ENCODE data around the gene MAP3K12. TPM values are rescaled to one million over a fixed set of nuclear protein-coding genes. Genes with fewer than 3 reads are reported as not detected.

The MAP3K12 gene
- total and polyA plus RNA-seq, 10 of the 15 experiments (the other 5 are each of a cell fraction or from before 2014, with no cell fraction given), result 0.45 to 14.9 (median 6.9) TPM

DNA sequence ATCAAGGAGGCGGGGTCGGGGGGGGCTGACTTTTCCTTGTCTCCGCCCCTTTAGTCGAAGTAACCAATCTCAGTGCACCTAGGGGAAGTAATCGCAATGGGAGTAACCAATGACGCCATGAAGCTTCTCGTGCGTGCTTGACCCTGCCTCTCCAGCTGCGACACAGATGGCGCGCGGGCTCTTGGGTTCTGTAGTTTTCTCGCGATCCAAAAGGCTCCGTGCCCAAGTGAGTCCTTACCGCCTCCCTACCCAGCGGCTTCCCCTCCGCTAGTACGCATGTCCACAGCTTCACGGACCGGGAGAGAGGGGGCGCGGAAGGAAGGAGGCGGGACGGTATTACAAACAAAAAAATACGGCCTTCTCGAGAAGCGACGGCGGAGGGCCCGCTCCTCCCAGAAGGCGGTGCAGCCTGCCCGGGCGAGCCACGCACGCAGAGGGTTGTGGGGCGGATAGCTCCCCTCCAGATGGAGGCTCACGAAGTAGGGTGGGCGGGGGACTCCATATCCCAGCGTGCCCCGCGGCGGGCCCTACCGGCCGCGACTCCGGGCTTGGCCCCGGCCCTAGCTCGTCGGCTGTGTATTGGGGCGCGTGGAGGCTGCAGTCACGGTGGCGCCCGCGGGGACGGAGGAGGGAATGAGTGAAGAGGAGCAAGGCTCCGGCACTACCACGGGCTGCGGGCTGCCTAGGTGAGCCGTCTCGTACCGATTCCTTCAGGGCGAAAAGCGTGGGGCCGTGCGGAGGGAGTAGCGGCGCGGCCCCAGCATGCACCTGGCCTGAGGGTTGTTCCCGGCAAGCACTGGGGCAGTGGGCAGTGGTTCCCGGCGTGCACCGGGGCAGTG lies 1.7 kb upstream of the MAP3K12 start, which contains the start of gene TARBP2 (continued):
- TF ChIP-seq DPF2 (IDR thresholded peaks at IDR 0.05) (0 out of 2 replicates have a peak, but pooled peaks have one; percentile 74), RUNX3 (IDR thresholded peaks at IDR 0.05; ENCODE audit: low read length) (peak; percentile 71), RFX5 (IDR thresholded peaks at IDR 0.05; ENCODE audit: low read depth, low read length) (peak; percentile 89), NFIC (IDR thresholded peaks at IDR 0.05; ENCODE audit: low read depth, low read length) (no peak), HCFC1 (IDR thresholded peaks at IDR 0.05; ENCODE audit: low read length) (peak; percentile 79), TCF3 (IDR thresholded peaks at IDR 0.05; ENCODE audit: borderline replicate concordance, insufficient read depth, low read depth, low read length) (0 out of 2 replicates have a peak, but pooled peaks have one; percentile 46), ATF7 (IDR thresholded peaks at IDR 0.05; ENCODE audit: low read depth) (peak; percentile 91), SIX5 (IDR thresholded peaks at IDR 0.05; ENCODE audit: low read depth, low read length, severe bottlenecking) (peak; percentile 85), BRCA1 (IDR thresholded peaks at IDR 0.05; ENCODE audit: low read depth, low read length) (no peak), MXI1 (IDR thresholded peaks at IDR 0.05; ENCODE audit: low read depth, low read length) (peak; percentile 61; the same call in 1 of the 2 replicates), BMI1 (IDR thresholded peaks at IDR 0.05; ENCODE audit: borderline replicate concordance) (no peak), EGR1 (IDR thresholded peaks at IDR 0.05; ENCODE audit: borderline replicate concordance in 1 of 2, low read depth in 2 of 2, low read length in 2 of 2) (peak in 1 of 2 experiments; percentile 77; a peak in 2 of 3 replicates), BACH1 (IDR thresholded peaks at IDR 0.05; ENCODE audit: borderline replicate concordance) (peak; percentile 54; the same call in 1 of the 2 replicates)
- TF ChIP-seq, protein P1, sequence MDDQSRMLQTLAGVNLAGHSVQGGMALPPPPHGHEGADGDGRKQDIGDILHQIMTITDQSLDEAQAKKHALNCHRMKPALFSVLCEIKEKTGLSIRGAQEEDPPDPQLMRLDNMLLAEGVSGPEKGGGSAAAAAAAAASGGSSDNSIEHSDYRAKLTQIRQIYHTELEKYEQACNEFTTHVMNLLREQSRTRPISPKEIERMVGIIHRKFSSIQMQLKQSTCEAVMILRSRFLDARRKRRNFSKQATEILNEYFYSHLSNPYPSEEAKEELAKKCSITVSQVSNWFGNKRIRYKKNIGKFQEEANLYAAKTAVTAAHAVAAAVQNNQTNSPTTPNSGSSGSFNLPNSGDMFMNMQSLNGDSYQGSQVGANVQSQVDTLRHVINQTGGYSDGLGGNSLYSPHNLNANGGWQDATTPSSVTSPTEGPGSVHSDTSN (IDR thresholded peaks at IDR 0.05; ENCODE audit: insufficient replicate concordance, low read depth, low read length), result peak; percentile 14
- TF ChIP-seq, protein P2, sequence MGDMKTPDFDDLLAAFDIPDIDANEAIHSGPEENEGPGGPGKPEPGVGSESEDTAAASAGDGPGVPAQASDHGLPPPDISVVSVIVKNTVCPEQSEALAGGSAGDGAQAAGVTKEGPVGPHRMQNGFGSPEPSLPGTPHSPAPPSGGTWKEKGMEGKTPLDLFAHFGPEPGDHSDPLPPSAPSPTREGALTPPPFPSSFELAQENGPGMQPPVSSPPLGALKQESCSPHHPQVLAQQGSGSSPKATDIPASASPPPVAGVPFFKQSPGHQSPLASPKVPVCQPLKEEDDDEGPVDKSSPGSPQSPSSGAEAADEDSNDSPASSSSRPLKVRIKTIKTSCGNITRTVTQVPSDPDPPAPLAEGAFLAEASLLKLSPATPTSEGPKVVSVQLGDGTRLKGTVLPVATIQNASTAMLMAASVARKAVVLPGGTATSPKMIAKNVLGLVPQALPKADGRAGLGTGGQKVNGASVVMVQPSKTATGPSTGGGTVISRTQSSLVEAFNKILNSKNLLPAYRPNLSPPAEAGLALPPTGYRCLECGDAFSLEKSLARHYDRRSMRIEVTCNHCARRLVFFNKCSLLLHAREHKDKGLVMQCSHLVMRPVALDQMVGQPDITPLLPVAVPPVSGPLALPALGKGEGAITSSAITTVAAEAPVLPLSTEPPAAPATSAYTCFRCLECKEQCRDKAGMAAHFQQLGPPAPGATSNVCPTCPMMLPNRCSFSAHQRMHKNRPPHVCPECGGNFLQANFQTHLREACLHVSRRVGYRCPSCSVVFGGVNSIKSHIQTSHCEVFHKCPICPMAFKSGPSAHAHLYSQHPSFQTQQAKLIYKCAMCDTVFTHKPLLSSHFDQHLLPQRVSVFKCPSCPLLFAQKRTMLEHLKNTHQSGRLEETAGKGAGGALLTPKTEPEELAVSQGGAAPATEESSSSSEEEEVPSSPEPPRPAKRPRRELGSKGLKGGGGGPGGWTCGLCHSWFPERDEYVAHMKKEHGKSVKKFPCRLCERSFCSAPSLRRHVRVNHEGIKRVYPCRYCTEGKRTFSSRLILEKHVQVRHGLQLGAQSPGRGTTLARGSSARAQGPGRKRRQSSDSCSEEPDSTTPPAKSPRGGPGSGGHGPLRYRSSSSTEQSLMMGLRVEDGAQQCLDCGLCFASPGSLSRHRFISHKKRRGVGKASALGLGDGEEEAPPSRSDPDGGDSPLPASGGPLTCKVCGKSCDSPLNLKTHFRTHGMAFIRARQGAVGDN (IDR thresholded peaks at IDR 0.05), result peak; percentile 100
- TF ChIP-seq, protein P3, sequence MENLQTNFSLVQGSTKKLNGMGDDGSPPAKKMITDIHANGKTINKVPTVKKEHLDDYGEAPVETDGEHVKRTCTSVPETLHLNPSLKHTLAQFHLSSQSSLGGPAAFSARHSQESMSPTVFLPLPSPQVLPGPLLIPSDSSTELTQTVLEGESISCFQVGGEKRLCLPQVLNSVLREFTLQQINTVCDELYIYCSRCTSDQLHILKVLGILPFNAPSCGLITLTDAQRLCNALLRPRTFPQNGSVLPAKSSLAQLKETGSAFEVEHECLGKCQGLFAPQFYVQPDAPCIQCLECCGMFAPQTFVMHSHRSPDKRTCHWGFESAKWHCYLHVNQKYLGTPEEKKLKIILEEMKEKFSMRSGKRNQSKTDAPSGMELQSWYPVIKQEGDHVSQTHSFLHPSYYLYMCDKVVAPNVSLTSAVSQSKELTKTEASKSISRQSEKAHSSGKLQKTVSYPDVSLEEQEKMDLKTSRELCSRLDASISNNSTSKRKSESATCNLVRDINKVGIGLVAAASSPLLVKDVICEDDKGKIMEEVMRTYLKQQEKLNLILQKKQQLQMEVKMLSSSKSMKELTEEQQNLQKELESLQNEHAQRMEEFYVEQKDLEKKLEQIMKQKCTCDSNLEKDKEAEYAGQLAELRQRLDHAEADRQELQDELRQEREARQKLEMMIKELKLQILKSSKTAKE (IDR thresholded peaks at IDR 0.05; ENCODE audit: low read depth, poor library complexity, severe bottlenecking), result no peak
- TF ChIP-seq, protein P4, sequence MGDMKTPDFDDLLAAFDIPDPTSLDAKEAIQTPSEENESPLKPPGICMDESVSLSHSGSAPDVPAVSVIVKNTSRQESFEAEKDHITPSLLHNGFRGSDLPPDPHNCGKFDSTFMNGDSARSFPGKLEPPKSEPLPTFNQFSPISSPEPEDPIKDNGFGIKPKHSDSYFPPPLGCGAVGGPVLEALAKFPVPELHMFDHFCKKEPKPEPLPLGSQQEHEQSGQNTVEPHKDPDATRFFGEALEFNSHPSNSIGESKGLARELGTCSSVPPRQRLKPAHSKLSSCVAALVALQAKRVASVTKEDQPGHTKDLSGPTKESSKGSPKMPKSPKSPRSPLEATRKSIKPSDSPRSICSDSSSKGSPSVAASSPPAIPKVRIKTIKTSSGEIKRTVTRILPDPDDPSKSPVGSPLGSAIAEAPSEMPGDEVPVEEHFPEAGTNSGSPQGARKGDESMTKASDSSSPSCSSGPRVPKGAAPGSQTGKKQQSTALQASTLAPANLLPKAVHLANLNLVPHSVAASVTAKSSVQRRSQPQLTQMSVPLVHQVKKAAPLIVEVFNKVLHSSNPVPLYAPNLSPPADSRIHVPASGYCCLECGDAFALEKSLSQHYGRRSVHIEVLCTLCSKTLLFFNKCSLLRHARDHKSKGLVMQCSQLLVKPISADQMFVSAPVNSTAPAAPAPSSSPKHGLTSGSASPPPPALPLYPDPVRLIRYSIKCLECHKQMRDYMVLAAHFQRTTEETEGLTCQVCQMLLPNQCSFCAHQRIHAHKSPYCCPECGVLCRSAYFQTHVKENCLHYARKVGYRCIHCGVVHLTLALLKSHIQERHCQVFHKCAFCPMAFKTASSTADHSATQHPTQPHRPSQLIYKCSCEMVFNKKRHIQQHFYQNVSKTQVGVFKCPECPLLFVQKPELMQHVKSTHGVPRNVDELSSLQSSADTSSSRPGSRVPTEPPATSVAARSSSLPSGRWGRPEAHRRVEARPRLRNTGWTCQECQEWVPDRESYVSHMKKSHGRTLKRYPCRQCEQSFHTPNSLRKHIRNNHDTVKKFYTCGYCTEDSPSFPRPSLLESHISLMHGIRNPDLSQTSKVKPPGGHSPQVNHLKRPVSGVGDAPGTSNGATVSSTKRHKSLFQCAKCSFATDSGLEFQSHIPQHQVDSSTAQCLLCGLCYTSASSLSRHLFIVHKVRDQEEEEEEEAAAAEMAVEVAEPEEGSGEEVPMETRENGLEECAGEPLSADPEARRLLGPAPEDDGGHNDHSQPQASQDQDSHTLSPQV (IDR thresholded peaks at IDR 0.05), result no peak
